K562 (cell line): ENCODE results near the gene ADGRF1. TPM values are rescaled to one million over a fixed set of nuclear protein-coding genes. Genes with fewer than 3 reads are reported as not detected.

Experiments
- ATAC-seq: fragments of 200-7000 bp; cut with Tn5 transposase; 3 replicates; pipeline ENCODE4 v1.9.1; 2020; ENCODE audit warnings: moderate library complexity
- BruUV-seq: library from RNA; stranded (reverse); fragments of 400-500 nt; replicated peaks from 2 replicates; lab custom pipeline; 2021; lab: Mats Ljungman, UMichigan
- CTCF ChIA-PET: fragments of 300-600 bp; formaldehyde crosslinking; extraction: SDS; loops from one replicate; lab custom pipeline; 2021; ENCODE audit warnings: low intra/inter-chr PET ratio; lab: Yijun Ruan, JAX
- POLR2A ChIA-PET: fragments of 300-600, 350-650 bp; sonication (Branson Sonifier 250); formaldehyde crosslinking; extraction: SDS; loops from one replicate; lab custom pipeline; 2021; ENCODE audit warnings: antibody characterized with exemption, inconsistent platforms; lab: Yijun Ruan, JAX
- DNase-seq, 4 experiments: peaks; one replicate each; pipeline versions ENCODE4 v3.0.0 to v3.0.0-alpha.2; 2011 to 2018; ENCODE audit warnings: low spot score in 3 of 4, mixed read lengths in 3 of 4; ENCODE audit errors: extremely low read depth in 1 of 4
- FAIRE-seq: peaks from 2 replicates; lab custom pipeline; 2011; peaks lifted over from hg19 to GRCh38; lab: Jason Lieb, UNC
- H2AFZ ChIP-seq: 2 replicates; pipeline ENCODE4 v1.6.0; 2011; ENCODE audit warnings: low read depth, low read length, control low read depth, inconsistent platforms
- H3K27ac ChIP-seq: fragments of 200-600 bp; 3 replicates; pipeline ENCODE4 v1.8.0; 2011; ENCODE audit warnings: low read depth, mild to moderate bottlenecking, control low read depth, inconsistent platforms, low read length, moderate library complexity, mixed read lengths; ENCODE audit errors: extremely low read depth
- H3K27me3 ChIP-seq, 2 experiments: fragments of 300-600 bp in 1 of 2; 2 replicates in 1 of 2; 3 replicates in 1 of 2; pipeline versions ENCODE4 v1.6.0 to v1.8.0; 2011; ENCODE audit warnings: inconsistent platforms in 2 of 2, low read length in 2 of 2, mild to moderate bottlenecking in 1 of 2, mixed read lengths in 1 of 2, moderate library complexity in 1 of 2; ENCODE audit not compliant: control insufficient read depth in 2 of 2, insufficient read depth in 2 of 2
- H3K36me3 ChIP-seq: fragments of 300-600 bp; 3 replicates; pipeline ENCODE4 v1.8.0; 2011; ENCODE audit warnings: mild to moderate bottlenecking, low read length, inconsistent platforms; ENCODE audit not compliant: control insufficient read depth, insufficient read depth
- H3K4me1 ChIP-seq, 2 experiments: fragments of 200-600 bp in 1 of 2; replicated peaks in 1 of 2; 2 replicates in 1 of 2; 3 replicates in 1 of 2; pipeline versions ENCODE4 v1.5.1 to v1.8.0; 2011; ENCODE audit warnings: inconsistent platforms in 2 of 2, low read length in 2 of 2, mild to moderate bottlenecking in 1 of 2, mixed read lengths in 1 of 2, moderate library complexity in 1 of 2; ENCODE audit not compliant: control insufficient read depth in 2 of 2, insufficient read depth in 2 of 2
- H3K4me2 ChIP-seq: 2 replicates; pipeline ENCODE4 v1.6.1; 2011; ENCODE audit warnings: low read length, control low read depth, inconsistent platforms, mixed read lengths; ENCODE audit not compliant: insufficient read depth
- H3K4me3 ChIP-seq: fragments of 200-600 bp; sonication (generic), shearing (Covaris generic); 2 replicates; pipeline ENCODE4 v1.5.1; 2016; ENCODE audit warnings: control low read depth, inconsistent platforms
- H3K79me2 ChIP-seq: fragments of 200-600 bp; 3 replicates; pipeline ENCODE4 v1.8.0; 2011; ENCODE audit warnings: low read length, inconsistent platforms; ENCODE audit not compliant: control insufficient read depth, insufficient read depth
- H3K9ac ChIP-seq, 2 experiments: 2 replicates each; pipeline versions ENCODE4 v1.6.0 to v1.6.1; 2011; ENCODE audit warnings: low read depth in 2 of 2, low read length in 2 of 2, control low read depth in 1 of 2, inconsistent platforms in 1 of 2, mild to moderate bottlenecking in 1 of 2, mixed read lengths in 1 of 2; ENCODE audit not compliant: insufficient read depth in 1 of 2
- H3K9me1 ChIP-seq: one replicate; pipeline ENCODE4 v1.6.0; 2011; ENCODE audit warnings: inconsistent platforms, mild to moderate bottlenecking, low read length, moderate library complexity; ENCODE audit not compliant: control insufficient read depth, insufficient read depth
- H3K9me3 ChIP-seq: replicated peaks from 2 replicates; pipeline ENCODE4 v1.5.1; 2011; ENCODE audit warnings: low read depth, low read length, inconsistent platforms; ENCODE audit not compliant: control insufficient read depth, insufficient read depth
- H4K20me1 ChIP-seq: replicated peaks from 2 replicates; pipeline ENCODE4 v1.6.1; 2011; ENCODE audit warnings: low read length, inconsistent platforms, mixed read lengths; ENCODE audit not compliant: control insufficient read depth, insufficient read depth
- CC2D1A ChIP-seq: fragments of 450-650 bp; IDR thresholded peaks from 2 replicates; pipeline ENCODE4 v1.6.1; 2017; ENCODE audit warnings: mild to moderate bottlenecking
- ETV1 ChIP-seq: fragments of 450-650 bp; conservative IDR thresholded peaks from 2 replicates; pipeline ENCODE4 v1.6.1; 2016; ENCODE audit warnings: missing genetic modification characterization, control low read depth, low read depth, missing compliant biosample characterization
- ETV5 ChIP-seq: sonication (generic); formaldehyde crosslinking; IDR thresholded peaks from 2 replicates; pipeline ENCODE4 v1.4.0; 2020; ENCODE audit warnings: low read depth, mild to moderate bottlenecking, missing genetic modification reagents
- OTX1 ChIP-seq: fragments of 450-650 bp; formaldehyde crosslinking; IDR thresholded peaks from 2 replicates; pipeline ENCODE4 v1.4.0; 2022; ENCODE audit warnings: mild to moderate bottlenecking
- POLR2G ChIP-seq: fragments of 200-400 bp; formaldehyde crosslinking; IDR thresholded peaks from 2 replicates; pipeline ENCODE4 v1.6.1; 2017; ENCODE audit warnings: low read depth, mild to moderate bottlenecking, antibody characterized with exemption, low read length, moderate library complexity
- RBBP5 ChIP-seq: fragments of 200-600 bp; sonication (generic); IDR thresholded peaks from 2 replicates; pipeline ENCODE4 v1.6.1; 2012; ENCODE audit warnings: borderline replicate concordance, mild to moderate bottlenecking, low read length, control low read depth, inconsistent platforms; ENCODE audit not compliant: insufficient read depth, poor library complexity, severe bottlenecking
- RCOR1 ChIP-seq, 2 experiments: IDR thresholded peaks; 2 replicates each; pipeline ENCODE4 v1.6.1; 2012; ENCODE audit warnings: low read depth in 2 of 2, low read length in 2 of 2, borderline replicate concordance in 1 of 2, improper control_type of control experiment in 1 of 2
- SRF ChIP-seq, 2 experiments: fragments of 250-450, 450-650 bp in 1 of 2; sonication (Bioruptor Pico) in 1 of 2; sonication (generic) in 1 of 2; formaldehyde crosslinking; IDR thresholded peaks; 2 replicates each; pipeline versions ENCODE4 v1.5.0 to v1.5.1; 2020 to 2022; ENCODE audit warnings: mild to moderate bottlenecking in 1 of 2, missing genetic modification reagents in 1 of 2
- TSC22D4 ChIP-seq: fragments of 450-650 bp; IDR thresholded peaks from 2 replicates; pipeline ENCODE4 v1.6.1; 2016; ENCODE audit warnings: missing genetic modification characterization, missing biosample characterization, control low read depth
- WGBS: fragments of 100-300 bp; shearing (Covaris generic); methylation state at CpG from one replicate; pipeline ENCODE4 v1.1.6; 2016; ENCODE audit warnings: low coverage, mixed read lengths; ENCODE audit not compliant: insufficient coverage; ENCODE audit errors: missing lambda C conversion rate; 5-methylcytosine and 5-hydroxymethylcytosine counted together
- in situ Hi-C: fragments of 300-500 bp; cut with MboI; formaldehyde crosslinking; loops from 4 replicates; pipeline ENCODE4 v1.15.0; 2018; ENCODE audit warnings: inconsistent platforms, mixed read lengths
- intact Hi-C: fragments of 100-400 bp; cut with micrococcal nuclease; formaldehyde crosslinking; loops from 2 replicates; pipeline ENCODE4 v1.14.2; 2022
- polyA plus RNA-seq, 8 experiments: library from polyadenylated mRNA; depleted of rRNA in 4 of 8; stranded (reverse) in 5 of 8; unstranded in 3 of 8; fragments of >200 nt; fragmentation: Nextera tagmentation in 2 of 8; fragmentation: Illumina TruSeq in 1 of 8; extraction: Ambion mirVana in 2 of 8; extraction: Trizol in 1 of 8; gene quantifications; 2 replicates each; pipeline versions ENCODE4 v1.2.1 to v1.2.3, GENCODE V29; 2011 to 2014; ENCODE audit warnings: inconsistent platforms in 1 of 8, missing spikeins in 1 of 8
- total RNA-seq, 7 experiments: library from RNA; depleted of rRNA in 6 of 7; stranded (reverse); fragments of >200 nt in 6 of 7; fragmentation: Illumina TruSeq in 2 of 7; extraction: Trizol in 2 of 7; gene quantifications; 2 replicates each; pipeline versions ENCODE4 v1.2.1 to v1.2.3, GENCODE V29; 2011 to 2021; ENCODE audit warnings: low replicate concordance in 1 of 7
- TF ChIP-seq, protein P1 (sequence below): fragments of 250-450 bp; sonication (Bioruptor Pico); IDR thresholded peaks from 2 replicates; pipeline ENCODE4 v1.4.0; 2020; ENCODE audit warnings: mild to moderate bottlenecking

ADGRF1 gene
- total and polyA plus RNA-seq, 9 of the 15 experiments (the other 6 are each of a cell fraction or from before 2014, with no cell fraction given): not detected

DNA sequence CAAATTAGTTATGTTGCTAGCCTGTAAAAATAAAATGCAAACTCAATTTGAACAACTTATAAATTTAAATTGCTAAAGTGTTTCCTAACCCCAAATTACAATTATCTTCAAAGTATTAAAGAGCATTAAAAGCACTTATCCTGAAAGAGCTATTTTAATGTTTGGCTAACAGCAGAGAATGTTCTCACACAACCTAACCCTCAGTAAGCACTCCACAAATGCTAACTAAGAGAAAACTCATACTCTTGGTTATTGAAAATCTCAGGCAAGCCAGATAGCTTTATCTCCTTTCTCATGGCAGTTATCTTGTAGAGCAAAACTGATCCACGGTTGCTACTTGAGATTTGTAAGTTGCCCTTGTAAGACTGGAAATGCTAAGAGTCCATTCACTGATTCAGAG lies 30.5 kb upstream of the ADGRF1 start:
- no peak overlapping the region for H2AFZ ChIP-seq
- H3K4me1 ChIP-seq: no peaks in the 10 kb centered on the region
- FAIRE-seq (no peak), DNase-seq (no peak), ATAC-seq (no peak)
- BruUV-seq: no TSS peak
- WGBS: 4% methylated on average over 1 of the region's 1 CpG
- H3K9ac ChIP-seq: no peak overlapping the region
- intact Hi-C loops (no loop called here), in situ Hi-C loops (no loop called here)
- H3K9me1 ChIP-seq: no peaks in the 10 kb centered on the region
- H3K36me3 ChIP-seq: no peaks in the 10 kb centered on the region
- no peaks in the 10 kb centered on the region for H4K20me1 ChIP-seq
- H3K27ac ChIP-seq: no peak overlapping the region
- no peaks in the 10 kb centered on the region for H3K9me3 ChIP-seq
- POLR2A ChIA-PET: interaction anchor here (0.8 kb wide), 1 partner anchor 20 kb away, joined by 3 read pairs; no protein-coding TSS in a partner anchor
- CTCF ChIA-PET: no interaction called here
- H3K79me2 ChIP-seq: no peaks in the 10 kb centered on the region
- H3K4me3 ChIP-seq: no peak overlapping the region
- H3K4me2 ChIP-seq: no peak overlapping the region
- TF ChIP-seq TSC22D4 (tag): no peak
- no peak for TF ChIP-seq CC2D1A
- no peak for TF ChIP-seq RCOR1 (IDR thresholded peaks at IDR 0.05; ENCODE audit: borderline replicate concordance in 1 of 2, low read depth in 2 of 2, low read length in 2 of 2)
- TF ChIP-seq, protein P1, sequence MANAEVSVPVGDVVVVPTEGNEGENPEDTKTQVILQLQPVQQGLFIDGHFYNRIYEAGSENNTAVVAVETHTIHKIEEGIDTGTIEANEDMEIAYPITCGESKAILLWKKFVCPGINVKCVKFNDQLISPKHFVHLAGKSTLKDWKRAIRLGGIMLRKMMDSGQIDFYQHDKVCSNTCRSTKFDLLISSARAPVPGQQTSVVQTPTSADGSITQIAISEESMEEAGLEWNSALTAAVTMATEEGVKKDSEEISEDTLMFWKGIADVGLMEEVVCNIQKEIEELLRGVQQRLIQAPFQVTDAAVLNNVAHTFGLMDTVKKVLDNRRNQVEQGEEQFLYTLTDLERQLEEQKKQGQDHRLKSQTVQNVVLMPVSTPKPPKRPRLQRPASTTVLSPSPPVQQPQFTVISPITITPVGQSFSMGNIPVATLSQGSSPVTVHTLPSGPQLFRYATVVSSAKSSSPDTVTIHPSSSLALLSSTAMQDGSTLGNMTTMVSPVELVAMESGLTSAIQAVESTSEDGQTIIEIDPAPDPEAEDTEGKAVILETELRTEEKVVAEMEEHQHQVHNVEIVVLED (CRISPR knock-in tag): no peak
- TF ChIP-seq OTX1: no peak
- no peak for TF ChIP-seq ETV5 (CRISPR knock-in tag)
- no peak for TF ChIP-seq SRF (CRISPR knock-in tag; IDR thresholded peaks at IDR 0.05)
- no peak for TF ChIP-seq RBBP5
- TF ChIP-seq POLR2G: no peak
- TF ChIP-seq ETV1 (tag): no peak
- peaks cover 11 to 14% of the 10 kb centered on the region in 2 experiments; a peak in 3 of 5 replicates for H3K27me3 ChIP-seq
